ENCODE data around the gene LRRC55.

The LRRC55 gene

GRCh38 chr11:57239348-57239747 is 57.6 kb downstream of the LRRC55 start:
- no peak for DNase-seq

GRCh38 chr11:57240007-57240406 is 58.3 kb downstream of the LRRC55 start:
- DNase-seq: no peak

DNA sequence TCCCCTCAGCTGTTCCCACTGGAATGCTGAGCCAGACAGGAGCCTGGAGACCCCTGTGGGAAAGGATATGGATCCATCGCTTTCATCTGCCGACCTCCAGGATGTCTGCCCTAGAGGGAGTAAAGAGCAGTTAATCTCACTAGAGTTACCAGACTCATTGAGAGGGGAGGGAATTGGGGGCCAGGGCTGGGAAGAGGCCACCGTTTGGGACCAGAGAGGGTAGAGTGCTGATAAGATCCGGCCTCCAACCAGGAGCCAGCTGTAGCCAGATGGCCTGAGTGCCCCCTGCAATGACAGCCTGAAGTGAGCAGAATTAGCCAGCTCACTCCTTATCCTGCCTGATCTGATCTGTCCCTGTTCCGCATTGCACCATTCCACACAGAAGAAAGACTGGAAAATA is 59.0 kb downstream of the LRRC55 start:
- DNase-seq: no peak
